ENCODE results near the gene ATP2A1. TPM values are rescaled to one million over a fixed set of nuclear protein-coding genes. Genes with fewer than 3 reads are reported as not detected.

Gene ATP2A1
- polyA plus RNA-seq, 1 donor (not counting 4 experiments of a cell fraction or from before 2014, with no cell fraction given), result 0.12 TPM

GRCh38 chr16:28903344-28904042 is 25.2 kb downstream of the ATP2A1 start:
- H3K27me3 ChIP-seq (ENCODE audit: control insufficient read depth, extremely low read depth, insufficient read depth, low read length), result no peaks in the 10 kb centered on the region
- peaks cover 0 to 12% of the 10 kb centered on the region in 2 experiments for H3K36me3 ChIP-seq (ENCODE audit: control insufficient read depth in 2 of 2, extremely low read depth in 1 of 2, insufficient read depth in 2 of 2, low read length in 2 of 2)

GRCh38 chr16:28904363-28904762 is 26.1 kb downstream of the ATP2A1 start:
- Histone ChIP-seq H3K4me1 (ENCODE audit: control insufficient read depth, extremely low read depth, insufficient read depth, low read length) (no peaks in the 10 kb centered on the region), H3K27me3 (ENCODE audit: control insufficient read depth, extremely low read depth, insufficient read depth, low read length) (no peaks in the 10 kb centered on the region), H3K9ac (ENCODE audit: control insufficient read depth, extremely low read depth, insufficient read depth, low read length) (no peak overlapping the region), H2AFZ (ENCODE audit: control insufficient read depth, low read length) (no peak overlapping the region), H3K79me2 (ENCODE audit: control insufficient read depth, insufficient read depth, low read length) (no peaks in the 10 kb centered on the region), H3K27ac (ENCODE audit: control insufficient read depth, insufficient read depth, low read length) (no peak overlapping the region), H3K9me3 (ENCODE audit: control insufficient read depth, low read depth, low read length) (no peaks in the 10 kb centered on the region), H4K20me1 (ENCODE audit: control insufficient read depth, extremely low read depth, insufficient read depth, low read length) (no peaks in the 10 kb centered on the region), H3K4me3 (ENCODE audit: control insufficient read depth in 2 of 3, extremely low read depth in 1 of 3, insufficient read depth in 2 of 3, low read depth in 1 of 3, low read length in 3 of 3) (no peak overlapping the region), H3K4me2 (ENCODE audit: control insufficient read depth, extremely low read depth, insufficient read depth, low read depth, low read length) (no peak overlapping the region), H3K9me1 (ENCODE audit: control insufficient read depth, extremely low read depth, insufficient read depth, low read length) (no peaks in the 10 kb centered on the region), H3K36me3 (ENCODE audit: control insufficient read depth in 2 of 2, extremely low read depth in 1 of 2, insufficient read depth in 2 of 2, low read length in 2 of 2) (peaks cover 0 to 15% of the 10 kb centered on the region in 2 experiments)
- DNase-seq (ENCODE audit: low read depth, low spot score) (no peak), FAIRE-seq (no peak)
- dilution Hi-C loops (cut with MboI; ENCODE audit: extremely low pct_ligation_motif_present, low sequenced_read_pairs), result no loop called here
- TF ChIP-seq CTCF (optimal IDR thresholded peaks at IDR 0.05 in 1 of 3, IDR thresholded peaks at IDR 0.05 in 1 of 3, conservative IDR thresholded peaks at IDR 0.05 in 1 of 3; ENCODE audit: extremely low read depth in 1 of 3, insufficient read depth in 2 of 3, low read length in 3 of 3) (no peak), EZH2 (IDR thresholded peaks at IDR 0.05; ENCODE audit: low read length) (no peak)

More at GRCh38 chr16:28903344-28904042, 25.2 kb downstream of the ATP2A1 start:
- TF ChIP-seq CTCF (optimal IDR thresholded peaks at IDR 0.05 in 1 of 3, IDR thresholded peaks at IDR 0.05 in 1 of 3, conservative IDR thresholded peaks at IDR 0.05 in 1 of 3; ENCODE audit: extremely low read depth in 1 of 3, insufficient read depth in 2 of 3, low read length in 3 of 3) (no peak), EZH2 (IDR thresholded peaks at IDR 0.05; ENCODE audit: low read length) (no peak)
- no peak overlapping the region for H2AFZ ChIP-seq (ENCODE audit: control insufficient read depth, low read length)
- H3K9me1 ChIP-seq (ENCODE audit: control insufficient read depth, extremely low read depth, insufficient read depth, low read length), result no peaks in the 10 kb centered on the region
- DNase-seq (ENCODE audit: low read depth, low spot score), result no peak
- H3K9ac ChIP-seq (ENCODE audit: control insufficient read depth, extremely low read depth, insufficient read depth, low read length), result no peak overlapping the region
- no peak overlapping the region for H3K4me2 ChIP-seq (ENCODE audit: control insufficient read depth, extremely low read depth, insufficient read depth, low read depth, low read length)
- no peaks in the 10 kb centered on the region for H4K20me1 ChIP-seq (ENCODE audit: control insufficient read depth, extremely low read depth, insufficient read depth, low read length)
- no peak overlapping the region for H3K4me3 ChIP-seq (ENCODE audit: control insufficient read depth in 2 of 3, extremely low read depth in 1 of 3, insufficient read depth in 2 of 3, low read depth in 1 of 3, low read length in 3 of 3)
- dilution Hi-C loops (cut with MboI; ENCODE audit: extremely low pct_ligation_motif_present, low sequenced_read_pairs), result no loop called here
- no peak for FAIRE-seq
- no peak overlapping the region for H3K27ac ChIP-seq (ENCODE audit: control insufficient read depth, insufficient read depth, low read length)
- no peaks in the 10 kb centered on the region for H3K4me1 ChIP-seq (ENCODE audit: control insufficient read depth, extremely low read depth, insufficient read depth, low read length)
- H3K9me3 ChIP-seq (ENCODE audit: control insufficient read depth, low read depth, low read length), result no peaks in the 10 kb centered on the region
- H3K79me2 ChIP-seq (ENCODE audit: control insufficient read depth, insufficient read depth, low read length), result no peaks in the 10 kb centered on the region
